ENCODE results near the gene FAAP20.
"Not testable (repeated sequence)": the region's sequence is repeated elsewhere in the genome, so short reads cannot be mapped to it uniquely, and the experiment has no call there.

The FAAP20 gene

GRCh38 chr1:2154022-2154421 is 40.5 kb downstream of the FAAP20 start:
- no peak for DNase-seq

DNA sequence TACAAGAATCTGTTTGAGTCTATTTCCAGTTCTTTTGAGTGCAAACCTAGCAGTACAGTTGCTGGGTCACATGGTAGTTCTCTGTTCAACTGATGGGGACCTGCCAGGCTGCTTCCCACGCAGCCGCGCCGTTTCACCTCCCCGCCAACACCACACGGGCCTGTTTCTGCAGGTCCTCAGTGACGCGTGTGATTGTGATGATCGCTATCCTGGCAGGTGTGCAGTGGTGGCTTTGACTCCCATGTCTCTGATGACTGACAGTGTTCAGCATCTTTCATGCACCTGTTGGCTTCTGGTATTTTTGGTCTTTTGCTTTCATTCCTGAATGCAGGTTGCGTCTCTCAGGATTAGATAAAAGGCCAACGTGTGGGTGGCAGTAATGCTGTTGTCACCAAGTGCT is 41.6 kb downstream of the FAAP20 start:
- DNase-seq = no peak

DNA sequence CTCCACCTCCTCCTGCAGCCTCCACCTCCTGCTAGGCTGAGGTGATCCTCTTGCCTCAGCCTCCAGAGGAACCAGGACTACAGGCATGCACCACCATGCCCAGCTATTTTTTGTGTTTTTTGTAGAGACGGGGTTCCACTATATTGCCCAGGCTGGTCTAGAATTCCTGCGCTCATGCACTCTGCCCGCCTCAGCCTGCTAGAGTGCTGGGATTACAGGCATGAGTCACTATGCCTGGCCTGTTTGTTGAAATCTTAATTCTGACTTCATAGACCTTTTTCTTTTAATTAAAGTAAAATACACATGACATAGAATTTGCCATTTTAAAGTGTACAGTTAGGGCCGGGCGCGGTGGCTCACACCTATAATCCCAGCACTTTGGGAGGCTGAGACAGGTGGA is 42.7 kb downstream of the FAAP20 start:
- no peak for DNase-seq

GRCh38 chr1:2151252-2151651 is 43.3 kb downstream of the FAAP20 start:
- DNase-seq = no peak

- DNase-seq = no peak
These were observed 43.8 kb downstream of the FAAP20 start for GRCh38 chr1:2150801-2151200.

DNA sequence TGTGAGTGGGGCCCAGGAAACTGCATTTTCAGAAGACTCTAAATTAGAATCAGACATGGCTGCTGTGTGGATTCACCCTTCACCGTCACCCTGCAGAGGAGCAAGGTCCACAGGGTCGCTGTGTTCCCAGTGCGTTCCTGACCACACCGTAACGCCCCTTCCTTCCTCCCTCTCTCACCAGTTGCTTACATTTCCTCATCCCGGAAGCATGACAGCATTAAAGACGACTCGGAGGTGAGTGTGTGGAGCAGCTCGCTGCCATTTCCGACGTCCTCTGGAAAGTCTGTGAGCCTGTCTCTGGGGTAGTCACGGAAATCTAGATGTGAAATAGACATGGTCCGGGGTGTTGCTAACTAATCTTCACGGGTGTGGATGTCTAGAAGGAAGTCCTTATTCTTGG is 45.9 kb downstream of the FAAP20 start:
- DNase-seq = no peak

DNA sequence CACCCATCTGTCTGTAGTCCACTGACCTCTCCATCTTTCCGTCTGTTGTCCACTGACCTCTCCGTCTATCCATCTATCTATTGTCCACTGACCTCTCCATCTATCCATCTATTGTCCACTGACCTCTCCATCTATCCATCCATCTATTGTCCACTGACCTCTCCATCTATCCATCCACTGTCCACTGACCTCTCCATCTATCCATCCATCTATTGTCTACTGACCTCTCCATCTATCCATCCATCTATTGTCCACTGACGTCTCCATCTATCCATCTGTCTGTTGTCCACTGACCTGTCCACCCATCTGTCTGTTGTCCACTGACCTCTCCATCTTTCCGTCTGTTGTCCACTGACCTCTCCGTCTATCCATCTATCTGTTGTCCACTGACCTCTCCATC is 46.7 kb downstream of the FAAP20 start:
- not testable (repeated sequence) for DNase-seq

GRCh38 chr1:2146836-2147517 is 47.6 kb downstream of the FAAP20 start:
- no peak for DNase-seq

- DNase-seq = no peak
These were observed 48.4 kb downstream of the FAAP20 start for GRCh38 chr1:2145946-2146835.

- no peak for DNase-seq
These were observed 50.0 kb downstream of the FAAP20 start for GRCh38 chr1:2144501-2145090.

GRCh38 chr1:2143814-2144500 is 50.6 kb downstream of the FAAP20 start:
- DNase-seq = no peak

GRCh38 chr1:2141025-2141424 is 53.5 kb downstream of the FAAP20 start:
- DNase-seq = no peak

Measured in NCI-H446 treated with DMSO at 0.1 percent for 48 hours (cell line).